H1 (cell line): ENCODE data around the gene DHRS9. TPM values are rescaled to one million over a fixed set of nuclear protein-coding genes. Genes with fewer than 3 reads are reported as not detected.

Source experiments
- CTCF ChIA-PET: fragments of 300-600 bp; sonication (Branson Sonifier 250); formaldehyde crosslinking; loops from one replicate; lab custom pipeline; 2021; ENCODE audit not compliant: partially characterized antibody; lab: Charles Lee
- POLR2A ChIA-PET: fragments of 300-600 bp; sonication (Branson Sonifier 250); formaldehyde crosslinking; loops from one replicate; lab custom pipeline; 2021; ENCODE audit warnings: inconsistent platforms; ENCODE audit not compliant: partially characterized antibody; lab: Charles Lee
- DNase-seq, 2 experiments: peaks; one replicate each; pipeline versions ENCODE4 v3.0.0 to v3.0.0-alpha.2; 2010 to 2022; ENCODE audit warnings: low spot score in 2 of 2, low read depth in 1 of 2, mixed read lengths in 1 of 2
- FAIRE-seq: peaks from 2 replicates; lab custom pipeline; 2011; peaks lifted over from hg19 to GRCh38; lab: Jason Lieb, UNC
- H2AFZ ChIP-seq: 2 replicates; pipeline ENCODE4 v1.8.1; 2012; ENCODE audit warnings: low read length, inconsistent platforms
- H2AK5ac ChIP-seq: 2 replicates; pipeline ENCODE4 v1.6.1; 2013; ENCODE audit warnings: low read depth, low read length
- H2BK120ac ChIP-seq: replicated peaks from 2 replicates; pipeline ENCODE3; 2013; ENCODE audit warnings: low read depth, low read length, inconsistent platforms
- H2BK12ac ChIP-seq: 2 replicates; pipeline ENCODE4 v1.6.1; 2013; ENCODE audit warnings: low read depth, low read length
- H2BK15ac ChIP-seq: 2 replicates; pipeline ENCODE4 v1.6.1; 2013; ENCODE audit warnings: low read length
- H2BK20ac ChIP-seq: 2 replicates; pipeline ENCODE4 v1.6.1; 2013; ENCODE audit warnings: low read length
- H2BK5ac ChIP-seq: 2 replicates; pipeline ENCODE4 v1.6.1; 2013; ENCODE audit warnings: low read depth, low read length
- H3K14ac ChIP-seq: 2 replicates; pipeline ENCODE4 v1.6.1; 2013; ENCODE audit warnings: inconsistent platforms; ENCODE audit not compliant: insufficient read length
- H3K18ac ChIP-seq: 2 replicates; pipeline ENCODE4 v1.6.1; 2013; ENCODE audit warnings: low read length; ENCODE audit errors: extremely low read depth
- H3K23ac ChIP-seq: 2 replicates; pipeline ENCODE4 v1.6.1; 2013; ENCODE audit warnings: inconsistent platforms; ENCODE audit not compliant: insufficient read length
- H3K23me2 ChIP-seq: 2 replicates; pipeline ENCODE4 v1.6.1; 2013; ENCODE audit warnings: low read depth, low read length
- H3K27ac ChIP-seq: 2 replicates; pipeline ENCODE4 v1.6.1; 2011; ENCODE audit warnings: low read depth, low read length, inconsistent platforms
- H3K27me3 ChIP-seq, 4 experiments: replicated peaks in 1 of 4; 1 replicate in 1 of 4; 2 replicates in 3 of 4; pipeline versions ENCODE4 v1.6.1 to v1.8.1; 2011 to 2013; ENCODE audit warnings: low read length in 3 of 4, mild to moderate bottlenecking in 3 of 4, inconsistent platforms in 2 of 4, mixed read lengths in 2 of 4, moderate library complexity in 1 of 4; ENCODE audit not compliant: control insufficient read depth in 3 of 4, insufficient read depth in 3 of 4; ENCODE audit errors: extremely low read depth in 1 of 4
- H3K36me3 ChIP-seq, 4 experiments: 2 replicates each; pipeline versions ENCODE4 v1.6.1 to v1.8.1; 2011 to 2013; ENCODE audit warnings: mild to moderate bottlenecking in 4 of 4, low read length in 3 of 4, moderate library complexity in 2 of 4, control low read depth in 1 of 4, inconsistent platforms in 1 of 4; ENCODE audit not compliant: insufficient read depth in 4 of 4, control insufficient read depth in 2 of 4
- H3K4ac ChIP-seq: replicated peaks from 2 replicates; pipeline ENCODE3; 2013; ENCODE audit warnings: low read length, low read depth, mixed read lengths, inconsistent platforms; ENCODE audit not compliant: insufficient read length
- H3K4me1 ChIP-seq, 4 experiments: replicated peaks in 1 of 4; 1 replicate in 1 of 4; 2 replicates in 3 of 4; pipeline versions ENCODE4 v1.6.1 to v1.8.1; 2011 to 2013; ENCODE audit warnings: low read length in 3 of 4, inconsistent platforms in 2 of 4, mixed read lengths in 1 of 4; ENCODE audit not compliant: insufficient read depth in 4 of 4, control insufficient read depth in 3 of 4
- H3K4me2 ChIP-seq, 2 experiments: 2 replicates each; pipeline versions ENCODE4 v1.6.1 to v1.8.1; 2011 to 2013; ENCODE audit warnings: low read depth in 2 of 2, low read length in 2 of 2, control low read depth in 1 of 2, inconsistent platforms in 1 of 2, mild to moderate bottlenecking in 1 of 2; ENCODE audit not compliant: insufficient read depth in 1 of 2
- H3K4me3 ChIP-seq, 4 experiments: fragments of 200-600, 300-600 bp in 1 of 4; sonication (generic), shearing (Covaris generic), sonication (Bioruptor Twin) in 1 of 4; 2 replicates each; pipeline versions ENCODE4 v1.5.1 to v1.8.1; 2011 to 2016; ENCODE audit warnings: low read length in 4 of 4, low read depth in 3 of 4, control low read depth in 2 of 4, inconsistent platforms in 2 of 4, mild to moderate bottlenecking in 2 of 4, mixed read lengths in 1 of 4, moderate library complexity in 1 of 4; ENCODE audit not compliant: insufficient read depth in 2 of 4; ENCODE audit errors: extremely low read depth in 1 of 4
- H3K56ac ChIP-seq: replicated peaks from 2 replicates; pipeline ENCODE3; 2013; ENCODE audit warnings: low read depth, mild to moderate bottlenecking, mixed read lengths, low read length, inconsistent platforms; ENCODE audit not compliant: insufficient read length
- H3K79me1 ChIP-seq: 2 replicates; pipeline ENCODE4 v1.6.1; 2013; ENCODE audit warnings: low read depth, low read length, control low read depth
- H3K79me2 ChIP-seq, 2 experiments: 2 replicates each; pipeline versions ENCODE4 v1.6.1 to v1.8.1; 2012 to 2013; ENCODE audit warnings: low read length in 2 of 2, mild to moderate bottlenecking in 2 of 2, inconsistent platforms in 1 of 2; ENCODE audit not compliant: insufficient read depth in 2 of 2, control insufficient read depth in 1 of 2
- H3K9ac ChIP-seq, 4 experiments: replicated peaks in 1 of 4; 1 replicate in 1 of 4; 2 replicates in 3 of 4; pipeline versions ENCODE4 v1.6.1 to v1.8.1; 2011 to 2013; ENCODE audit warnings: low read depth in 3 of 4, low read length in 3 of 4, control low read depth in 2 of 4, mild to moderate bottlenecking in 2 of 4, moderate library complexity in 2 of 4, inconsistent platforms in 1 of 4; ENCODE audit errors: extremely low read depth in 1 of 4
- H3K9me3 ChIP-seq, 2 experiments: 2 replicates each; pipeline versions ENCODE4 v1.6.1 to v1.8.1; 2012 to 2013; ENCODE audit warnings: mild to moderate bottlenecking in 2 of 2, moderate library complexity in 2 of 2, control low read depth in 1 of 2, inconsistent platforms in 1 of 2, low read depth in 1 of 2, low read length in 1 of 2, mixed read lengths in 1 of 2; ENCODE audit not compliant: insufficient read depth in 2 of 2
- H4K20me1 ChIP-seq, 2 experiments: replicated peaks in 1 of 2; 2 replicates each; pipeline versions ENCODE3 to v1.8.1; 2011 to 2013; ENCODE audit warnings: inconsistent platforms in 2 of 2, low read length in 2 of 2, mild to moderate bottlenecking in 1 of 2; ENCODE audit not compliant: insufficient read depth in 2 of 2, control insufficient read depth in 1 of 2
- H4K5ac ChIP-seq: 2 replicates; pipeline ENCODE4 v1.6.1; 2013; ENCODE audit warnings: low read length, low read depth, mixed read lengths, inconsistent platforms; ENCODE audit not compliant: insufficient read length
- H4K8ac ChIP-seq: 2 replicates; pipeline ENCODE4 v1.8.0; 2013; ENCODE audit warnings: mild to moderate bottlenecking, moderate library complexity, low read length, inconsistent platforms; ENCODE audit not compliant: insufficient read depth; ENCODE audit errors: extremely low read depth
- H4K91ac ChIP-seq: replicated peaks from 2 replicates; pipeline ENCODE3; 2013; ENCODE audit warnings: low read length, mixed read lengths, inconsistent platforms; ENCODE audit not compliant: insufficient read length
- ASH2L ChIP-seq: fragments of 200-600, 300-600 bp; sonication (generic); IDR thresholded peaks from one replicate; pipeline ENCODE4 v1.7.1; 2017; ENCODE audit warnings: low read length
- BACH1 ChIP-seq: IDR thresholded peaks from 2 replicates; pipeline ENCODE4 v1.6.1; 2012; ENCODE audit warnings: low read length, improper control_type of control experiment
- HDAC2 ChIP-seq, 2 experiments: fragments of 300-600 bp in 1 of 2; sonication (generic) in 1 of 2; IDR thresholded peaks; 2 replicates each; pipeline ENCODE4 v1.6.1; 2011 to 2012; ENCODE audit warnings: low read depth in 2 of 2, low read length in 2 of 2, mild to moderate bottlenecking in 2 of 2, moderate library complexity in 2 of 2, borderline replicate concordance in 1 of 2, inconsistent platforms in 1 of 2
- JUN ChIP-seq: IDR thresholded peaks from 2 replicates; pipeline ENCODE4 v1.6.1; 2011; ENCODE audit warnings: low read depth, mild to moderate bottlenecking, improper control_type of control experiment, low read length
- KDM1A ChIP-seq: fragments of 200-600, 300-600 bp; sonication (generic); IDR thresholded peaks from 2 replicates; pipeline ENCODE4 v1.7.1; 2016; ENCODE audit warnings: mild to moderate bottlenecking, low read length, borderline replicate concordance
- KDM4A ChIP-seq: IDR thresholded peaks from one replicate; pipeline ENCODE4 v1.7.1; 2012; ENCODE audit warnings: low read depth, mild to moderate bottlenecking, moderate library complexity, low read length, inconsistent platforms; ENCODE audit not compliant: severe bottlenecking
- KDM5A ChIP-seq: fragments of 200-600 bp; IDR thresholded peaks from 2 replicates; pipeline ENCODE4 v1.7.1; 2012; ENCODE audit warnings: mild to moderate bottlenecking, low read length, inconsistent platforms, mixed read lengths
- POLR2A ChIP-seq, 2 experiments: IDR thresholded peaks; 1 replicate in 1 of 2; 2 replicates in 1 of 2; pipeline ENCODE4 v1.6.1; 2011; ENCODE audit warnings: low read depth in 2 of 2, low read length in 2 of 2, mild to moderate bottlenecking in 2 of 2; ENCODE audit errors: control extremely low read depth in 1 of 2
- POU5F1 ChIP-seq: IDR thresholded peaks from 2 replicates; pipeline ENCODE4 v1.6.1; 2011; ENCODE audit warnings: low read depth, mild to moderate bottlenecking, low read length, moderate library complexity
- SUZ12 ChIP-seq: fragments of 200-600 bp; sonication (generic); IDR thresholded peaks from 2 replicates; pipeline ENCODE4 v1.6.1; 2012; ENCODE audit warnings: mild to moderate bottlenecking, inconsistent platforms, low read length, moderate library complexity, mixed read lengths
- TAF7 ChIP-seq: optimal IDR thresholded peaks from 2 replicates; pipeline ENCODE3; 2011; ENCODE audit warnings: low read depth, mild to moderate bottlenecking, inconsistent platforms, low read length, moderate library complexity, borderline replicate concordance
- WGBS, 2 experiments: shearing (Covaris generic) in 1 of 2; methylation state at CpG; one replicate each; pipeline versions ENCODE4 v1.1.6 to v1.1.7; 2013 to 2015; ENCODE audit warnings: low lambda C conversion rate in 2 of 2, mixed read lengths in 2 of 2, inconsistent platforms in 1 of 2, low coverage in 1 of 2, missing lambda C conversion rate in 1 of 2; ENCODE audit not compliant: insufficient replicate concordance in 2 of 2, insufficient coverage in 1 of 2, insufficient read length in 1 of 2; ENCODE audit errors: extremely low coverage in 1 of 2, missing lambda C conversion rate in 1 of 2; 5-methylcytosine and 5-hydroxymethylcytosine counted together
- polyA plus RNA-seq, 7 experiments: library from polyadenylated mRNA; depleted of rRNA in 3 of 7; stranded (reverse) in 5 of 7; unstranded in 2 of 7; fragments of >200 nt in 5 of 7; fragments of 200-250 nt in 2 of 7; gene quantifications; 1 replicate in 5 of 7; 2 replicates in 1 of 7; 4 replicates in 1 of 7; pipeline versions ENCODE4 v1.2.1 to v1.2.3, GENCODE V29; 2011 to 2013; ENCODE audit warnings: missing spikeins in 2 of 7, mixed read lengths in 2 of 7
- total RNA-seq: library from RNA; stranded (reverse); fragmentation: NEBNext Ultra II Directional; extraction: Animal tissue kit (Norgen Biotek cat#: 25700); gene quantifications from 2 replicates; pipeline ENCODE4 v1.2.1, GENCODE V29; 2021

Gene DHRS9
- total and polyA plus RNA-seq, 2 of the 8 experiments (the other 6 are each of a cell fraction or from before 2014, with no cell fraction given), result not detected

- Histone ChIP-seq H3K4me3 (no peak overlapping the region), H3K27me3 (no peaks in the 10 kb centered on the region), H3K4ac (no peak overlapping the region), H2BK15ac (no peak overlapping the region), H2BK20ac (no peak overlapping the region), H4K91ac (no peak overlapping the region), H4K20me1 (no peaks in the 10 kb centered on the region), H4K8ac (no peak overlapping the region), H3K23me2 (no peaks in the 10 kb centered on the region), H2AFZ (no peak overlapping the region), H3K79me2 (no peaks in the 10 kb centered on the region), H3K9me3 (no peaks in the 10 kb centered on the region), H3K23ac (no peak overlapping the region), H3K4me1 (peaks cover 0 to 2% (median 0%) of the 10 kb centered on the region in 4 experiments; a peak in 1 of 7 replicates), H3K27ac (no peak overlapping the region), H2AK5ac (no peak overlapping the region), H3K4me2 (no peak overlapping the region), H3K18ac (no peak overlapping the region), H2BK120ac (no peak overlapping the region), H4K5ac (no peak overlapping the region), H3K14ac (no peak overlapping the region), H2BK5ac (no peak overlapping the region), H2BK12ac (no peak overlapping the region), H3K36me3 (no peaks in the 10 kb centered on the region; a peak in 1 of 8 replicates), H3K79me1 (no peaks in the 10 kb centered on the region), H3K9ac (no peak overlapping the region), H3K56ac (no peak overlapping the region)
- ChIA-PET CTCF (no interaction called here), POLR2A (no interaction called here)
- WGBS, 2 experiments, result 89% methylated on average over 3 of the region's 3 CpGs; no CpG with 5 or more reads in 1 of the 2 experiments
- TF ChIP-seq ASH2L (no peak), JUN (no peak), KDM5A (no peak), HDAC2 (IDR thresholded peaks at IDR 0.05; ENCODE audit: borderline replicate concordance in 1 of 2, low read depth in 2 of 2, low read length in 2 of 2) (no peak), TAF7 (no peak), POLR2A (IDR thresholded peaks at IDR 0.05; ENCODE audit: control extremely low read depth in 1 of 2, low read depth in 2 of 2, low read length in 2 of 2) (no peak), BACH1 (no peak), POU5F1 (no peak), SUZ12 (no peak), KDM4A (no peak), KDM1A (no peak)
- no peak for DNase-seq
- no peak for FAIRE-seq
Observed at GRCh38 chr2:169027234-169027633, 42.1 kb upstream of the DHRS9 start.
